Cardiac atrium fibroblast (primary cell): ENCODE measurements around the gene MAGT1. TPM values are rescaled to one million over a fixed set of nuclear protein-coding genes. Genes with fewer than 3 reads are reported as not detected.

Experiments
- total RNA-seq: library from RNA; depleted of rRNA; stranded (reverse); fragments of >200 nt; gene quantifications from 2 replicates; pipeline ENCODE4 v1.2.3, GENCODE V29; 2015

The MAGT1 gene
- 48.9 and 62.0 TPM in 2 replicates for total RNA-seq

GRCh38 chrX:77894921-77895886 is at the start of gene MAGT1:
TSS of gene MAGT1 (minus strand) at chrX:77895435. CDS start at chrX:77895410, 25 bp downstream.

GRCh38 chrX:77910108-77910840 is 15.0 kb upstream of the MAGT1 start, which contains the start of gene ATP7A:
TSS of gene ATP7A (plus strand) at chrX:77910693. CDS start at chrX:77971642, 60,949 bp downstream.

GRCh38 chrX:77899081-77899828 is 4.0 kb upstream of the MAGT1 start, which contains the start of gene COX7B:
TSS of gene COX7B (plus strand) at chrX:77899468. CDS start at chrX:77899554, 86 bp downstream.

GRCh38 chrX:77785486-77786364 is 109.5 kb downstream of the MAGT1 start, which contains the start of gene ATRX:
TSS of gene ATRX (minus strand) at chrX:77786216. CDS start at chrX:77786001, 215 bp downstream.

Other genes starting within 250 kb of the MAGT1 start
- gene ATRX, start 109.2 kb downstream of the MAGT1 start, total RNA-seq: 25.4 and 25.8 TPM in 2 replicates
- 207 and 283 TPM in 2 replicates for gene COX7B, start 4.0 kb upstream of the MAGT1 start, total RNA-seq
- 7.4 and 10.2 TPM in 2 replicates for gene ATP7A, start 15.3 kb upstream of the MAGT1 start, total RNA-seq
- not detected in 2 replicates for gene PGAM4, start 74.2 kb upstream of the MAGT1 start, total RNA-seq
- 926 and 1,058 TPM in 2 replicates for gene PGK1, start 208.8 kb upstream of the MAGT1 start, total RNA-seq
- 7.2 and 10.5 TPM in 2 replicates for gene TAF9B, start 244.2 kb upstream of the MAGT1 start, total RNA-seq